GM18873 (cell line): ENCODE results near the gene ARPC5L.
"Not testable (repeated sequence)": the region's sequence is repeated elsewhere in the genome, so short reads cannot be mapped to it uniquely, and the experiment has no call there.

Experiments used
- ATAC-seq: cut with Tn5 transposase; IDR thresholded peaks from one replicate; pipeline ENCODE4 v1.9.1; 2021; ENCODE audit warnings: mild to moderate bottlenecking, moderate library complexity, moderate number of reproducible peaks; ENCODE audit not compliant: unreplicated experiment, low FRiP score

The ARPC5L gene

GRCh38 chr9:124840300-124840833 is 21.6 kb upstream of the ARPC5L start:
- no peak for ATAC-seq

DNA sequence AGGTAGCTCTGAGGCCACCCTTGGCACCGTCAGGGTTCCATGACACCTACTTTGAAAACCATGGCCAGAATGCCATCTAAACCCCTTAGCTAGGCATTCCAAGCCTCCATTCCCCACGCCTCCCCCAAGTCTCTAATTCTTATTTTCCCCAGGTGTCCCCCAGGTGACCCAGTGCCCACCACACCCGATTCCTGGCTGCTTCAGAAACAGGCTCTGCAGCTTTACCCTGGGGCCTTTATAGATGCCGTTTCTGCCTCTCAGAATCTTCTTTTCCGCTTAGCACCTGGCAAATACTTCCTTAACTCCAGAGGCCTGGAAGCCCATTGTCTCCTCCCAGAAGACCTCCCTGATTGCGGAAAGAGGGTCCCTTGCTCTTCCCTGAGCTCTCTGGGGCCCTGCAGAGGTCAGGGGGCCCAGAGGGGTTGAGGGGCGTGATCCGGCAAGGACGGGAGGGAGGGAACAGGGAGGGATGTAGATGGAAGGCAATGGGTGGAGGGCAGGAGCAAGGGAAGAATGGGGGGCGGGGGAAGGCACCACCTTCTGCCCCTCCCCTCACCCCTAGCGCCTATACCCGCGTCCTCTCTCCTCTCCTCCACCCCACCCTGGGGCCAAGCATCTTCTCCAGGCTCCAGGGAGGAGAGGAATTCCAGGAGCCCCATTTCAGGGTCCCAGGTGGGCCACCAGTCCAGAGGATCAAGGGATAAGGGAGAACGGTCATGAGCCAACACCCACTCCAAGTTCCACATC is 20.7 kb upstream of the ARPC5L start:
- ATAC-seq, result no peak

DNA sequence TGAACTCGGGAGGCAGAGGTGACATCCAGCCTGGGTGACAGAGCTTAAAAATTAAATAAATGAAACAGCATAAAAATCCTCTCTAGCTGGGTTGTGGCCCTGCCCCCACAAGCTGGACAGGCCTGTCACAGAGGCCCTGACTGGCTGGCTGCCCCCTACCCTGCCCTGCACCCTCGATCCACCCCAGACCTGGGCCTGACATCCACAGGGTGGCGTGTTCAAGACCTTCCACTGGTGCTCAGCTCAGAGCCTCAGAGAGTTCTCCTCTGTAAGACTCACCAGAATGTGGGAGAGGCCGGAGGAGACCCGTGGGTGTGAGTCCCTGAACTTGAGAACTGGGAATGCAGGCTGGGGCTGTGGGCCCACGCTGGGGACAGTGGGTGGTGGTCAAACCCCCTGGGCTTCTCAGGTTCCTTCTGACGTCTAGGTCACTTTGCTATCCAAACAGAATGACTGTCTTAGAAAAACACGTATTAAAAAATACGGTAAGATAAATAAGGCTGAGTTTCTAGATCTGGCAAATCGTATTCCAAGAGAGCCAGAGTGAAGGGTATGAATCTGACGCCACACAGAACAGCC is 18.4 kb upstream of the ARPC5L start:
- no peak for ATAC-seq

GRCh38 chr9:124844291-124844690 is 17.6 kb upstream of the ARPC5L start:
- ATAC-seq, result no peak

GRCh38 chr9:124846467-124846866 is 15.5 kb upstream of the ARPC5L start:
- ATAC-seq, result not testable (repeated sequence)

DNA sequence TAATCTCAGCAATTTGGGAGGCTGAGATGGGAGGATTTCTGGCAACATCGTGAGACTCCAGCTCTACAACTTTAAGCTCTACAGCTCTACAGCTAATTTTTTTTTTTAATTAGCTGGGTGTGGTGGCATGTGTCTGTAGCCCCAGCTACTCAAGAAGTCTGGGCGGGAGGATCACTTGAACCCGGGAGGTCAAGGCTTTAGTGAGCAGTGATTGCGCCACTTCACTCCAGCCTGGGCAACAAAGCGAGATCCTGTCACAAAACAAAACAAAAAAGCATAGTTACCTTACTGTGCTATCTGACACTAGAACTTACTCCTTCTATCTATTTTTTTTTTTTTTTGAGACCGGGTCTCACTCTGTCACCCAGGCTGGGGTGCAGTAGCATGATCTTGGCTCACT is 15.0 kb upstream of the ARPC5L start:
- ATAC-seq, result no peak

DNA sequence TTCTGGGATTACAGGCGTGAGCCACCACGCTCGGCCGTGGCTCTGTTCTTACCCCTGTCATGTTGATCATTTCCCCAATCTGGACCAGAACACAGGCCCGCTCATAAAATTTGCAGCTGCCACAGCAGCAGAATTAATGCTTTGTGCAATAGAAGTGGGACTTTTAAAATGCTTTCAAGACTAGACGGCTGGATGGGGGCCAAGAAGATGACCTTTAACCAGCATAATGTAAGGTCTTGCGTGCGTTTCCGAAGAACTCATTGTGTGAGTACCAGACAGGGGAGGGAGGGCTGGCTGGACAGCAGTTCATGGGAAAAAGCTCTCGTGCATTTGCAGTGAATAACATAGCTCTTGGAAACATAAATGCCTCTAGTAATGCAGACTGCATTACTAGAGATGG is 12.1 kb upstream of the ARPC5L start:
- ATAC-seq, result no peak

- no peak for ATAC-seq
Observed at GRCh38 chr9:124852121-124852828, 9.7 kb upstream of the ARPC5L start.

DNA sequence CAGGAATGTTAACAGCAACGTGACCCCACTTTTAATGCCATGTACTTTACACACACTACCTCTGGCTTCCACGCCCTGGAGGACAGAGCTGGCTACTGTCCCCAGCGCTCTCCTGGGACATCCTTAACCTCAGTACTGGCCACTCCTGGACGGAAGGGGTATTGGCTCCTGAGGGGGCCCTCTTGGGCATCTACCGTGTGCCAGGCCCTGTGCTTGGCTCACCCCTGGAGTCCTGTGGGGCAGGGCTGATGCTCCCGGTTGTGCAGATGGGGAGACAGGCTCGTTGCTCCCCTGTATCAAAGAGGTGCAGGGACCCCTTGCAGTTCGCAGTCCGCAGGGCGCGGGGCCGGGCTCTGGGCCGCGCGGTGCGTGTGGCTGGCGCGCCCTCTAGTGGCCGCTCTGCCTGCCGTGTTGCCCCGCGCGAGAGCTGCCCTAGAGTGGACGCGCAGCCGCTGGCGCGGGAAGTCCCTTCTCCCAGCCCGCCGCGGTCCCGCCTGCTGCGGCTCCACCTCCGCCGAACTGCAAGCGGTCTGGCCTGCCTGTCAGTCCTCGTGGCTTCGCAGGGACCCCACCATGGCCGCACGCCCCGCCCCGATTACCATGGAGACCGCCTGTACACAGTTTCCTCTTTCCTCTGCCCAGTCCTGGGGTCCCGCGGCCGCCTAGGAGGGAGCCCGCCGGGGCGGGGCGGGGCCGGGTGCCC is 8.9 kb upstream of the ARPC5L start, which contains the start of gene WDR38:
Gene WDR38 (plus strand): TSS at position 632 of the 703 bp plus-strand sequence. CDS start 72 bp downstream, outside the sequence.
- peak; percentile 66 for ATAC-seq

- ATAC-seq, result no peak
Observed at GRCh38 chr9:124853605-124854143, 8.3 kb upstream of the ARPC5L start.

DNA sequence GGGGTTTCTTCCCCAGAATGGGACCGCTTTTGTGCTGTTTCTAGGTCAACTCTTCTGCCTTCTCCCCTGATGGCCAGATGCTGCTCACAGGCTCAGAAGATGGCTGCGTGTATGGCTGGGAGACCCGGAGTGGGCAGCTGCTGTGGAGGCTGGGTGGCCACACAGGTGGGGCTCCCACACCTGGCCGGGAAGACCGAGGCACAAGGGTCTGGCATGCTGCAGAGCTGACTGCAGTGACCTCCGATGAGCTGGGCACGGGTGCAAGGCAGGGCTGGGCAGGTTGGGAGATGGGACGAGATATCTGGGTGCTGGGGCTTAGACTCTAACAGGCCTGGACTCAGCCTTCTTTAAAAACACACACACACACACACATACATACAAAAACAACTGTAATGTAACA is 7.8 kb upstream of the ARPC5L start:
- ATAC-seq, result no peak

- ATAC-seq, result no peak
Observed at GRCh38 chr9:124854822-124855221, 7.1 kb upstream of the ARPC5L start.

DNA sequence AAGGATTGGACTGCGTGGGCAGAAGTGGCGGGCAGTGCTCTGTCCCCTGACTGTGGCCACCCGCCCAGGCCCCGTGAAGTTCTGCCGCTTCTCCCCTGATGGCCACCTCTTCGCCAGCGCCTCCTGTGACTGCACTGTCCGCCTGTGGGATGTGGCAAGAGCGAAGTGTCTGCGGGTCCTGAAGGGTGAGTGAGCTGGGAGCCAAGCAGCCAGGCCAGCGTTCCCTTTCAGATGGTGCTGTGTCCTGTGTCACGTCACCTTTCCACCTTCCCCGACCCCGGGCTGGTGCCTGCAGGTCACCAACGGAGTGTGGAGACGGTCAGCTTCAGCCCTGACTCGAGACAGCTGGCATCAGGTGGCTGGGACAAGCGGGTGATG is 6.4 kb upstream of the ARPC5L start:
- ATAC-seq, result no peak

DNA sequence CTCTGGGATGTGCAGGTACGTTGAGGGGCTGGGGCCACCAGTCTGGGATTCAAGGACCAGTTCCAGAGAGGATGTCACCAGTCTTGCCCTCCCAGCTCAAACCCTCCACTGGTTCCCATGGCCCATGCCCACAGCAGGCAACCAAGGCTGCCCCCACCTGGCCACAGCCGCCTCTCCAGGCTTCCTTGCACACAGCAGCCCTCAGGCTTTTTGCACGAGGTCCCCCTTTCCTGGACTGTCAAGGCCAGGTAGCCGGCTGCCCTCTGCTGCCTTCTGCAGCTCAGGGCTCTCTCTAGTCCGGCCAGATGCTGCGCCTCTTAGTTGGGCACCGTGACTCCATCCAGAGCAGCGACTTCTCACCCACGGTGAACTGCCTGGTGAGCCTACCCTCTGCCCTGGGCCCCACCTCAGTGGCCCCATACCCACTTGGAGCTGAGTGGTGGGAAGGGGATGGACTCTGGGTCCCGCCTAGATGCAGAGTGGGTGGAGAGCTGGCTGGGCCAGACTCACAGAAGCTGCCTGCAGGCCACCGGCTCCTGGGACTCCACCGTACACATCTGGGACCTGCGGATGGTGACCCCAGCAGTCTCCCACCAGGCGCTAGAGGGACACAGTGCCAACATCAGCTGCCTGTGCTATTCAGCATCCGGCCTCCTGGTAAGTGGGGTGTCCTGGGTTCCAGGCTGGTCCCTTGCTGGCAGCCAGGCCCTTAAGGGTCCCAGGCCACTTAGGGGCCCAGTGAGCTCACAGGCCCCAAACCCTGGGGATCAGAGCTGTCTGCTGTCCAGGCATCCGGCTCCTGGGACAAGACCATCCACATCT is 5.8 kb upstream of the ARPC5L start:
- ATAC-seq, result no peak

- ATAC-seq, result no peak
Observed at GRCh38 chr9:124857533-124858162, 4.3 kb upstream of the ARPC5L start.

- no peak for ATAC-seq
Observed at GRCh38 chr9:124858330-124859046, 3.4 kb upstream of the ARPC5L start.

GRCh38 chr9:124859803-124860581 is 1.9 kb upstream of the ARPC5L start:
- ATAC-seq, result no peak
